ENCODE results near the gene CMSS1.

CMSS1 gene

DNA sequence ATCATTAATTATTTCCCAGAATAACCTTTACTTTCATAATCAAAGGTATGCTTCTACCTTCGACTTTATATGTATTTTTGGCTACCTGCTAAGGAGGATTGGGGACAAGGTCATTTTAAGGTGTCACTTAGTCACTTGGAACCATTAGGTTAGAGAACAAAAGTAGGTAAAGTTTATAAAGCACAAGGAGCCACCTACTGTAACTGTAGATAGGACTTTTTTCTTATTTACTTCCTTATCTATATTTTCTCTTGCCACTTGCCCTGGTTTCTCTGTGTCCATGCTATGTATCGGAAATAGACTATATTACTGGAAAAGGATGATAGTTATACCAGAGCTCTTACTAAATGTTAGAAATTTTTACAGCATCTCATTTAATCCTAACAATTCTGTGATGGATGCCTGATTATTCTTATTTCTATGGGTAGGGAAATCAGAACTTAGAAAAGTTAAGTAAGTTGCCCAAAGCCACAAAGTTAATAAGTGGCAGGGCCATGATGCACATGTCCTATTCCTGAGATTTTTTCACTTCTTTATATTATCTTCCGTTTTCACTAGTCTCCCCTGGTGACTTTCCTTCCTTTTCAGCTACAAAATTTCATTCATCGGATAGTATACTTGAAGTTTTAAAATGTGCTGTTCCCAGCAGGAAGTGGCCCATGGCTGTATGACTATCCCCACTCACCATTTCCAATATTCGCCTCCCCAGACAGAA, 132.5 kb downstream of the CMSS1 start:
- no peak overlapping the region for H3K4me3 ChIP-seq (replicated peaks in 1 of 2; ENCODE audit: low read depth in 2 of 2, low read length in 2 of 2)
- no peak for TF ChIP-seq CTCF (IDR thresholded peaks at IDR 0.05; ENCODE audit: low read depth, low read length)
- DNase-seq (ENCODE audit: low read depth in 2 of 2): no peak

- no peak for TF ChIP-seq CTCF (IDR thresholded peaks at IDR 0.05; ENCODE audit: low read depth, low read length)
- no peak for DNase-seq (ENCODE audit: low read depth in 2 of 2)
- H3K4me3 ChIP-seq (replicated peaks in 1 of 2; ENCODE audit: low read depth in 2 of 2, low read length in 2 of 2): no peak overlapping the region
These were observed 133.3 kb downstream of the CMSS1 start for GRCh38 chr3:99950921-99951320.

DNA sequence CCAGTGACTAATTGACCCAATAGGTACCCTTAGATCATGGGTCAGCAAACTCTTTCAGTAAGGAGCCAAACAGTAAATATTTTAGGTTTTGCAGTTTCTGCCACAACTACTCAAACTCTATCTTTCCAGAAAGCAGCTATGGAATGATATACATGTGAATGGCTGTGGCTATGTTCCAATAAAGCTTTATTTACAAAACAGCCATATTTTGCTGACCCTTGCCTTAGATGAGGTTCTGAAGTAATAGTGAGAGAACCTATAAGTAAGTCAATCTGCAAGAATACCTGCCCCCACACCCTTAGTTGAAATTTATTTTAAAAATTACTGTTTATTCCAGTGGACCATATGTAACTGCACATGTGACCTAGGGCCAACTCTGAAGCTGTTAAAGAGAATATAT, 134.0 kb downstream of the CMSS1 start:
- H3K4me3 ChIP-seq (replicated peaks in 1 of 2; ENCODE audit: low read depth in 2 of 2, low read length in 2 of 2): no peak overlapping the region
- DNase-seq (ENCODE audit: low read depth in 2 of 2): no peak
- TF ChIP-seq CTCF (IDR thresholded peaks at IDR 0.05; ENCODE audit: low read depth, low read length): no peak

GRCh38 chr3:99952306-99952705, 134.6 kb downstream of the CMSS1 start:
- no peak for DNase-seq (ENCODE audit: low read depth in 2 of 2)
- no peak for TF ChIP-seq CTCF (IDR thresholded peaks at IDR 0.05; ENCODE audit: low read depth, low read length)

GRCh38 chr3:99953596-99953995, 135.9 kb downstream of the CMSS1 start:
- H3K4me3 ChIP-seq (replicated peaks in 1 of 2; ENCODE audit: low read depth in 2 of 2, low read length in 2 of 2): no peak overlapping the region
- no peak for DNase-seq (ENCODE audit: low read depth in 2 of 2)
- no peak for TF ChIP-seq CTCF (IDR thresholded peaks at IDR 0.05; ENCODE audit: low read depth, low read length)

More at GRCh38 chr3:99952306-99952705, 134.6 kb downstream of the CMSS1 start:
- no peak overlapping the region for H3K4me3 ChIP-seq (replicated peaks in 1 of 2; ENCODE audit: low read depth in 2 of 2, low read length in 2 of 2)

DNA sequence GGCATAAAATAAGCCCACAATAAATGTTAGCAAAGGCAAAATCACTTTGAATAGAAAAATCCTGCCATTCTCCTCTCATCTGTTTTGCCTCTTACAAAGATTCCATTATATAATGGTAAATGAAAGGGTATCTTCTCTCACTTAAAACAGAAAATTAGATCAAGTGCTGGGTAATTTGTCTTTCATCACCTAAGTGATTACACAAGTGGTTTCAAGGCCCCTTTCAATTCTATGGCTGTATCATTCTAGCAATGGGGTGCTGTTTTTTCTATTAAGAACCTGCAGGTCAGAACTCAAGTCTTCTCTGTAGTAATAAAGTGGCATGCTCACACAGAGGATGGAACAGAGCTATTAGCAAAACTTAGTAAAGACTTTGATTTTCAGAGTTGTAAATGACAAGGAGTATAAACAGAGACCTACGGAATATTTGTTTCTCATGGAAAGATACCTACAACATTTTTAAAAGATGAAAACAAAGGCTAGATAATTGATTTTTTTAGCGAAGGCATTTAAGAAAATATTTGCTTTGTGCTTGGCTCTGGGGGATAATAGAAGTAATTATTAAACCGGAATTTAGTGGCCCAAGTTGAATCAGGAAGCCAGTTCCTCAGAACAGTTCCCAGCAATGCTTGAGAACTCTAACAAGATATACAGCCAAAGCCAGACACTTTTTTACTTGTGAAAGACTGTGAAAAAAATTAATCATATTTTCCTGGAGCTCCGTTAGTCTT, 137.4 kb downstream of the CMSS1 start:
- no peak overlapping the region for H3K4me3 ChIP-seq (replicated peaks in 1 of 2; ENCODE audit: low read depth in 2 of 2, low read length in 2 of 2)
- DNase-seq (ENCODE audit: low read depth in 2 of 2): no peak

More for the DNA sequence above, 137.4 kb downstream of the CMSS1 start:
- TF ChIP-seq CTCF (IDR thresholded peaks at IDR 0.05; ENCODE audit: low read depth, low read length): no peak
